SU-DHL-6 (cell line): ENCODE results near the gene PRCD.
"Not testable (repeated sequence)": the region's sequence is repeated elsewhere in the genome, so short reads cannot be mapped to it uniquely, and the experiment has no call there.

ENCODE experiments used
- H2AFZ ChIP-seq: fragments of 200-600 bp; sonication (generic); 2 replicates; pipeline ENCODE4 v1.6.1; 2014; ENCODE audit warnings: low read depth, mild to moderate bottlenecking, moderate library complexity, mixed read lengths, antibody characterized with exemption, low read length; ENCODE audit not compliant: severe bottlenecking
- H3F3A ChIP-seq: fragments of 200-600 bp; shearing (Covaris generic); 2 replicates; pipeline ENCODE4 v1.6.0; 2016; ENCODE audit warnings: antibody characterized with exemption, mild to moderate bottlenecking; ENCODE audit not compliant: insufficient read depth
- H3K27ac ChIP-seq: fragments of 200-600 bp; sonication (generic); 2 replicates; pipeline ENCODE4 v1.5.1; 2016; ENCODE audit warnings: low read depth, mild to moderate bottlenecking, low read length, moderate library complexity, mixed read lengths
- H3K27me3 ChIP-seq: fragments of 200-600 bp; sonication (generic), shearing (Covaris generic); 2 replicates; pipeline ENCODE4 v1.6.0; 2014; ENCODE audit warnings: mild to moderate bottlenecking, low read length
- H3K36me3 ChIP-seq: fragments of 200-600 bp; sonication (generic); 2 replicates; pipeline ENCODE4 v1.6.1; 2014; ENCODE audit warnings: mild to moderate bottlenecking, low read length, mixed read lengths
- H3K4me2 ChIP-seq: fragments of 300-600, 200-600 bp; shearing (Covaris generic), sonication (generic); 2 replicates; pipeline ENCODE4 v1.6.0; 2014; ENCODE audit warnings: low read length, low read depth, mild to moderate bottlenecking; ENCODE audit not compliant: poor library complexity, severe bottlenecking
- H3K4me3 ChIP-seq: fragments of 200-600 bp; sonication (generic); 2 replicates; pipeline ENCODE4 v1.5.1; 2014; ENCODE audit warnings: antibody characterized with exemption, low read length, mild to moderate bottlenecking, mixed read lengths; ENCODE audit not compliant: insufficient read depth, poor library complexity, severe bottlenecking
- H3K79me2 ChIP-seq: fragments of 200-600 bp; sonication (generic); 2 replicates; pipeline ENCODE4 v1.6.1; 2014; ENCODE audit warnings: mild to moderate bottlenecking, low read length, moderate library complexity; ENCODE audit not compliant: insufficient read depth
- H3K9ac ChIP-seq: fragments of 200-600 bp; sonication (generic); 2 replicates; pipeline ENCODE4 v1.7.0; 2014; ENCODE audit warnings: mild to moderate bottlenecking, low read length
- H3K9me2 ChIP-seq: fragments of 200-600 bp; sonication (generic); replicated peaks from 2 replicates; pipeline ENCODE4 v1.6.1; 2014; ENCODE audit warnings: low read length; ENCODE audit not compliant: insufficient read depth
- H3K9me3 ChIP-seq: fragments of 200-600 bp; sonication (generic); 2 replicates; pipeline ENCODE4 v1.6.1; 2014; ENCODE audit warnings: low read length, mixed read lengths; ENCODE audit not compliant: insufficient read depth
- H4K20me1 ChIP-seq: fragments of 200-600 bp; sonication (generic); 2 replicates; pipeline ENCODE4 v1.6.1; 2014; ENCODE audit warnings: low read depth, mild to moderate bottlenecking, antibody characterized with exemption, low read length, moderate library complexity, mixed read lengths
- CTCF ChIP-seq: fragments of 200-600 bp; sonication (generic); IDR thresholded peaks from one replicate; pipeline ENCODE4 v1.5.1; 2017; ENCODE audit warnings: antibody characterized with exemption, mild to moderate bottlenecking, low read length, moderate library complexity; ENCODE audit not compliant: insufficient read depth, poor library complexity, severe bottlenecking
- EZH2phosphoT487 ChIP-seq: fragments of 200-600 bp; sonication (generic), shearing (Covaris generic); conservative IDR thresholded peaks from 2 replicates; pipeline ENCODE4 v1.6.1; 2018; ENCODE audit warnings: mild to moderate bottlenecking, antibody characterized with exemption, low read length, moderate library complexity, mixed read lengths

PRCD gene

GRCh38 chr17:76561799-76562268 lies 22.0 kb downstream of the PRCD start:
- H3K27ac ChIP-seq, result no peak overlapping the region

GRCh38 chr17:76562734-76563148 lies 22.9 kb downstream of the PRCD start:
- Histone ChIP-seq H3K36me3 (peaks cover 32% of the 10 kb centered on the region), H4K20me1 (peaks cover 24% of the 10 kb centered on the region), H3K4me3 (no peak overlapping the region), H3F3A (peaks cover 64% of the 10 kb centered on the region), H3K9me3 (no peaks in the 10 kb centered on the region), H3K27ac (no peak overlapping the region), H3K9me2 (no peaks in the 10 kb centered on the region), H2AFZ (no peak overlapping the region), H3K27me3 (no peaks in the 10 kb centered on the region), H3K4me2 (no peak overlapping the region), H3K79me2 (peaks cover 49% of the 10 kb centered on the region), H3K9ac (no peak overlapping the region)
- TF ChIP-seq CTCF, result no peak
- TF ChIP-seq EZH2phosphoT487, result no peak

More at GRCh38 chr17:76561799-76562268, 22.0 kb downstream of the PRCD start:
- Histone ChIP-seq H3F3A (peaks cover 56% of the 10 kb centered on the region), H3K36me3 (peaks cover 32% of the 10 kb centered on the region), H3K4me2 (no peak overlapping the region), H3K27me3 (no peaks in the 10 kb centered on the region), H3K9me3 (no peaks in the 10 kb centered on the region), H3K9ac (no peak overlapping the region), H3K9me2 (no peaks in the 10 kb centered on the region), H4K20me1 (peaks cover 24% of the 10 kb centered on the region), H2AFZ (no peak overlapping the region), H3K4me3 (no peak overlapping the region), H3K79me2 (peaks cover 50% of the 10 kb centered on the region)
- TF ChIP-seq CTCF, result no peak
- TF ChIP-seq EZH2phosphoT487, result no peak

- H3K9me2 ChIP-seq, H3K9ac ChIP-seq, H3K27me3 ChIP-seq, H2AFZ ChIP-seq, H3K4me3 ChIP-seq, H3K4me2 ChIP-seq, H3K9me3 ChIP-seq, H3K27ac ChIP-seq: not testable (repeated sequence)
- peaks cover 24% of the 10 kb centered on the region for H4K20me1 ChIP-seq
- peaks cover 60% of the 10 kb centered on the region for H3F3A ChIP-seq
- peaks cover 32% of the 10 kb centered on the region for H3K36me3 ChIP-seq
- H3K79me2 ChIP-seq, result peaks cover 42% of the 10 kb centered on the region
These were observed 23.5 kb downstream of the PRCD start for GRCh38 chr17:76563359-76563758.

DNA sequence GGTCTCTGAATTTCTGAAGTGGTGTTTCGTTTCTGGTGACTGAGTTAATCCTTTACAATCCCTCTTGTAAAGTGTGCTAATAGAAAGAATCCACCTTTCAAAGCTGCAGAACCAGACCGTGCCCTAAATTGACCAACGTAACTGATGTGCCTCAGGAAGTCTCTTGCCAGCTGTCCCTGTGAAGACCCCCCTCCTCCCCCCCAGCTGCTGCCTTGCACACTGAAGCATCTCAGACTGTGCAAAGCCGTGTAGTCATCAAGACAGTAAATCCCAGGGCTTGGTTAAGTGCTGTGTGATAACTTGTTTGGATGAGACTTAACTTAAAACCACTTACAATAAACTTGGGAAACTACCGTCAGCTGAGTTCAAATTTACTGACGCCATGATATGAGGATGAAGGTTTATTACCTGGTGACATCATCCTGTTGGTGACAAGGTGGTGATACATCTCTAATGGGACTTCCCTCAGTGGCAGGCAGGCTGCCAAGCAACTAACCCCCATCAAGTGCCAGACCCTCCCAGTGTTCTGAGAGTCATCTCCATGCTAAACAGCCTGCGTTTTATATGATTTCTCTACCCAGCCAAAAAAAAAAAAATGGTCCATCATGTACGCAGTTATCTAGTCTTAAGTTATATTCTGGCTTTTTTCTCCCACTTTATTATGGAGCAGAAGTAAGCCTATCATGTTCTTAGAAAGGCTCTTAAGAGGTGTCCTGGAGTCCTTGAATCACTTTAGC lies 25.3 kb downstream of the PRCD start:
- Histone ChIP-seq H3K79me2 (peaks cover 24% of the 10 kb centered on the region), H3K36me3 (peaks cover 24% of the 10 kb centered on the region), H4K20me1 (peaks cover 21% of the 10 kb centered on the region), H3F3A (peaks cover 47% of the 10 kb centered on the region)
- not testable (repeated sequence) for H2AFZ ChIP-seq, H3K9ac ChIP-seq, H3K9me2 ChIP-seq, H3K4me3 ChIP-seq, H3K9me3 ChIP-seq, H3K27ac ChIP-seq, H3K27me3 ChIP-seq, H3K4me2 ChIP-seq
